Thoracic aorta (tissue), 2 donors: ENCODE measurements around the gene SMIM22. TPM values are rescaled to one million over a fixed set of nuclear protein-coding genes. Genes with fewer than 3 reads are reported as not detected.

Experiments
- ATAC-seq: fragments of 150-250 bp; one replicate; pipeline ENCODE4 v1.8.0; 2017; ENCODE audit warnings: low read depth; ENCODE audit not compliant: insufficient number of reproducible peaks, low FRiP score
- DNase-seq: peaks from one replicate; pipeline ENCODE4 v3.0.0-alpha.2; 2020; ENCODE audit warnings: low spot score
- H3K27ac ChIP-seq, 2 donors: fragments of 200-600 bp; sonication (generic); 1 replicate in 1 of 2; 2 replicates in 1 of 2; pipeline ENCODE4 v1.5.1; 2016; ENCODE audit warnings: mild to moderate bottlenecking in 2 of 2, moderate library complexity in 2 of 2
- H3K27me3 ChIP-seq: fragments of 200-600 bp; sonication (generic); replicated peaks from 2 replicates; pipeline ENCODE4 v1.6.0; 2016; ENCODE audit warnings: mild to moderate bottlenecking; ENCODE audit not compliant: insufficient read depth
- H3K36me3 ChIP-seq: fragments of 200-600 bp; sonication (generic); one replicate; pipeline ENCODE4 v1.5.1; 2016
- H3K4me1 ChIP-seq, 2 donors: fragments of 200-600 bp; sonication (generic); 1 replicate in 1 of 2; 2 replicates in 1 of 2; pipeline versions ENCODE4 v1.5.1 to v1.6.0; 2016; ENCODE audit warnings: low read depth in 2 of 2, mild to moderate bottlenecking in 1 of 2; ENCODE audit not compliant: control insufficient read depth in 1 of 2
- H3K4me3 ChIP-seq: fragments of 200-600 bp; sonication (generic); 2 replicates; pipeline ENCODE4 v1.5.1; 2016; ENCODE audit warnings: mild to moderate bottlenecking
- H3K9me3 ChIP-seq: fragments of 200-600 bp; sonication (generic); 2 replicates; pipeline ENCODE4 v1.5.1; 2016
- CTCF ChIP-seq: fragments of 200-600 bp; sonication (generic); IDR thresholded peaks from one replicate; pipeline ENCODE4 v1.5.1; 2019; ENCODE audit warnings: antibody characterized with exemption
- total RNA-seq, 2 donors: library from RNA; depleted of rRNA; stranded (reverse); fragments of >200 nt; gene quantifications; one replicate each; pipeline versions ENCODE4 v1.1.0 to v1.2.3, GENCODE V29; 2016

Gene SMIM22
- total RNA-seq, 2 donors from 2014 or later = not detected

- Histone ChIP-seq H3K4me3 (no peak overlapping the region), H3K4me1 (peaks cover 0 to 17% of the 10 kb centered on the region in 2 donors), H3K27me3 (no peaks in the 10 kb centered on the region), H3K9me3 (no peaks in the 10 kb centered on the region), H3K36me3 (peaks cover 55% of the 10 kb centered on the region), H3K27ac (no peak overlapping the region)
- TF ChIP-seq CTCF = no peak
- DNase-seq = no peak
- no peak for ATAC-seq
These were observed 16.6 kb downstream of the SMIM22 start for GRCh38 chr16:4811773-4812172.

- TF ChIP-seq CTCF = no peak
- no peak for DNase-seq
- Histone ChIP-seq H3K27me3 (no peaks in the 10 kb centered on the region), H3K36me3 (peaks cover 70% of the 10 kb centered on the region), H3K4me1 (peaks cover 0 to 17% of the 10 kb centered on the region in 2 donors), H3K27ac (peak overlapping the region in 1 of 2 donors; percentile 43), H3K9me3 (no peaks in the 10 kb centered on the region), H3K4me3 (no peak overlapping the region)
- ATAC-seq = no peak
These were observed 18.3 kb downstream of the SMIM22 start for GRCh38 chr16:4813251-4814003.

DNA sequence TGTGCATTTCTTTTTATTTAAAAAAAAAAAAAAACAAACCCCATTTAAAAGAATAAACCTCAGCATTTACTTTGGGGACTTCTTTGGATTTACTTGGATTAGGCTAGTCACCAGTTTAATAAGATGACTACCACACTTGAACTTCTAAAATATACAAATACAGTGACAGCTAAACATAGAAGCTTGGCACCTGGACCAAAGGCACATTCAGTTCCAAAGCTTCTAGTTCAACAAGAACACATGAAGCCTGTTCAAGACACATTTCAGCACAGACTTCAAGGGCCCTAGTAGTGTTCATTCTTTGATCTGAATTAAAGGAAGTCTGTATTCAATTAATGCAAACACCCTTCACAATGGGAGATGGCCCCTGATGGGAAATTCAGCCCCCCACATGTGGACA lies 18.9 kb downstream of the SMIM22 start:
- no peak for DNase-seq
- H3K9me3 ChIP-seq = no peaks in the 10 kb centered on the region
- ATAC-seq = no peak
- peak overlapping the region; percentile 22 to 43 for H3K27ac ChIP-seq
- H3K4me3 ChIP-seq = no peak overlapping the region
- no peaks in the 10 kb centered on the region for H3K27me3 ChIP-seq
- TF ChIP-seq CTCF = no peak
- peaks cover 66% of the 10 kb centered on the region for H3K36me3 ChIP-seq
- peaks cover 0 to 17% of the 10 kb centered on the region in 2 donors for H3K4me1 ChIP-seq

DNA sequence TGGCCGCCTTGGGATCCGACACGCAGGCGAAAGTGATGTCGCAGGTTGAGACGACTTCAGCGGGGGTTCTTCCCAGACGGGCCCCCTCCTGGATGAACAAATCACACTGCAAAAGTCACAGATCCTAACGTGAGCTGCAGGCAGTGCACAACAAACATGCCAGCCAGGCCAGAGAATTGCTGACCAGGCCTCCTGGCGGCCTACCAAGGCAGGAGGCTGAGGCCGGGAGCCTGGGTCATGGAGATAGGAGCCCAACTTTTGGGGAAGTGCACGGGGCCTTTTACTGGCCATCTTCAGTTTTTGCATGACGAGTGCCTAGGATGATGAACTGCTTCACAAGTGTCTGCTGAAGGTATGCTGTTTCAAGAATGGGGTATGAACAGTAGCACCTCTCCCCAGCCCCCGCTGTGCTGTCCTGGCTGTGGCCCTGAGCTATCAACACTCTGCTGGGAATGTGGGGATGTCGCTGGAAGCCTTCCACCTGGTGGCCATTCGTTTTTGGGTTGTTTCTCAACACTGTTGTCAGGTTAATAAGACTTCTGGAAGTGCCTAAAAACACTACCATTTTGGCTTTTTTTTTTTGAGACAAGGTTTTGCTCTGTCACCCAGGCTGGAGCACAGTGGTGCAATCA lies 19.5 kb downstream of the SMIM22 start:
- H3K36me3 ChIP-seq = peaks cover 63% of the 10 kb centered on the region
- peak overlapping the region; percentile 22 to 43 for H3K27ac ChIP-seq
- H3K4me3 ChIP-seq = no peak overlapping the region
- no peak for TF ChIP-seq CTCF
- DNase-seq (no peak), ATAC-seq (no peak)
- H3K4me1 ChIP-seq = peaks cover 0 to 17% of the 10 kb centered on the region in 2 donors
- H3K27me3 ChIP-seq = no peaks in the 10 kb centered on the region
- H3K9me3 ChIP-seq = no peaks in the 10 kb centered on the region

- TF ChIP-seq CTCF = no peak
These were observed 25.5 kb downstream of the SMIM22 start for GRCh38 chr16:4820652-4821051.

More at GRCh38 chr16:4820652-4821051, 25.5 kb downstream of the SMIM22 start:
- Histone ChIP-seq H3K36me3 (peaks cover 66% of the 10 kb centered on the region), H3K9me3 (no peaks in the 10 kb centered on the region), H3K4me3 (no peak overlapping the region), H3K4me1 (no peaks in the 10 kb centered on the region), H3K27ac (no peak overlapping the region), H3K27me3 (no peaks in the 10 kb centered on the region)
- ATAC-seq (no peak), DNase-seq (no peak)
